ENCODE data around the gene SLC16A3.

SLC16A3 gene

GRCh38 chr17:82217120-82217529, 11.7 kb upstream of the SLC16A3 start:
- Histone ChIP-seq H3K9me3 (ENCODE audit: control insufficient read depth, insufficient read depth, low read depth, low read length) (no peaks in the 10 kb centered on the region), H3K36me3 (ENCODE audit: control insufficient read depth in 2 of 2, insufficient read depth in 1 of 2, low read length in 2 of 2) (no peaks in the 10 kb centered on the region), H3K27ac (ENCODE audit: extremely low read depth, low read depth, low read length) (no peak overlapping the region), H3K4me3 (ENCODE audit: low read depth, low read length) (no peak overlapping the region), H3K4me1 (ENCODE audit: control insufficient read depth, insufficient read depth, low read length) (0 out of 2 replicates have a peak, but pooled peaks cover 3% of the 10 kb centered on the region)
- TF ChIP-seq ZNF366 (tag by site-specific recombination; conservative IDR thresholded peaks at IDR 0.05) (no peak), ZNF248 (tag by site-specific recombination; IDR thresholded peaks at IDR 0.05) (no peak), ZIC2 (tag by site-specific recombination; IDR thresholded peaks at IDR 0.05) (no peak), HOXA7 (CRISPR knock-in tag; IDR thresholded peaks at IDR 0.05; ENCODE audit: borderline replicate concordance) (no peak), ZNF133 (tag by site-specific recombination; IDR thresholded peaks at IDR 0.05) (no peak), ZNF623 (tag by site-specific recombination; IDR thresholded peaks at IDR 0.05) (no peak), ZFP41 (tag by site-specific recombination; IDR thresholded peaks at IDR 0.05; ENCODE audit: borderline replicate concordance) (no peak), ZSCAN30 (tag by site-specific recombination; IDR thresholded peaks at IDR 0.05) (no peak), ZNF660 (tag by site-specific recombination; IDR thresholded peaks at IDR 0.05) (no peak), SCRT2 (tag by site-specific recombination; IDR thresholded peaks at IDR 0.05) (no peak), ZNF24 (tag by site-specific recombination; IDR thresholded peaks at IDR 0.05) (no peak), PATZ1 (tag by site-specific recombination; IDR thresholded peaks at IDR 0.05) (no peak), GLIS2 (tag by site-specific recombination; IDR thresholded peaks at IDR 0.05) (no peak), ZNF140 (tag by site-specific recombination; IDR thresholded peaks at IDR 0.05) (no peak), ZNF585B (tag by site-specific recombination; IDR thresholded peaks at IDR 0.05) (no peak), ZNF239 (tag by site-specific recombination; IDR thresholded peaks at IDR 0.05) (no peak)
- POLR2A ChIA-PET, result no interaction called here
- CTCF ChIA-PET, result no interaction called here

- no peaks in the 10 kb centered on the region for H3K36me3 ChIP-seq (ENCODE audit: control insufficient read depth in 2 of 2, insufficient read depth in 1 of 2, low read length in 2 of 2)
- ChIA-PET CTCF (no interaction called here), POLR2A (no interaction called here)
- no peak overlapping the region for H3K4me3 ChIP-seq (ENCODE audit: low read depth, low read length)
- no peak overlapping the region for H3K27ac ChIP-seq (ENCODE audit: extremely low read depth, low read depth, low read length)
- TF ChIP-seq ZNF513 (tag by site-specific recombination; IDR thresholded peaks at IDR 0.05) (no peak), KLF10 (tag by site-specific recombination; IDR thresholded peaks at IDR 0.05) (no peak), ZNF624 (tag by site-specific recombination; IDR thresholded peaks at IDR 0.05) (no peak), PATZ1 (tag by site-specific recombination; IDR thresholded peaks at IDR 0.05) (no peak), GLI2 (tag by site-specific recombination; IDR thresholded peaks at IDR 0.05; ENCODE audit: borderline replicate concordance, low read depth) (no peak), IKZF3 (tag by site-specific recombination; IDR thresholded peaks at IDR 0.05) (no peak), ZNF362 (tag by site-specific recombination; IDR thresholded peaks at IDR 0.05) (no peak)
- 0 out of 2 replicates have a peak, but pooled peaks cover 3% of the 10 kb centered on the region for H3K4me1 ChIP-seq (ENCODE audit: control insufficient read depth, insufficient read depth, low read length)
- no peaks in the 10 kb centered on the region for H3K9me3 ChIP-seq (ENCODE audit: control insufficient read depth, insufficient read depth, low read depth, low read length)
These were observed 11.2 kb upstream of the SLC16A3 start for GRCh38 chr17:82217530-82218204.

Measured in HEK293 (cell line).